SU-DHL-6 (cell line): ENCODE data around the gene STK17A.
A peak's percentile ranks its signal among the peaks of the same experiment; 100 is the strongest.

Experiments
- H2AFZ ChIP-seq: fragments of 200-600 bp; sonication (generic); 2 replicates; pipeline ENCODE4 v1.6.1; 2014; ENCODE audit warnings: low read depth, mild to moderate bottlenecking, moderate library complexity, mixed read lengths, antibody characterized with exemption, low read length; ENCODE audit not compliant: severe bottlenecking
- H3F3A ChIP-seq: fragments of 200-600 bp; shearing (Covaris generic); 2 replicates; pipeline ENCODE4 v1.6.0; 2016; ENCODE audit warnings: antibody characterized with exemption, mild to moderate bottlenecking; ENCODE audit not compliant: insufficient read depth
- H3K27ac ChIP-seq: fragments of 200-600 bp; sonication (generic); 2 replicates; pipeline ENCODE4 v1.5.1; 2016; ENCODE audit warnings: low read depth, mild to moderate bottlenecking, low read length, moderate library complexity, mixed read lengths
- H3K27me3 ChIP-seq: fragments of 200-600 bp; sonication (generic), shearing (Covaris generic); 2 replicates; pipeline ENCODE4 v1.6.0; 2014; ENCODE audit warnings: mild to moderate bottlenecking, low read length
- H3K36me3 ChIP-seq: fragments of 200-600 bp; sonication (generic); 2 replicates; pipeline ENCODE4 v1.6.1; 2014; ENCODE audit warnings: mild to moderate bottlenecking, low read length, mixed read lengths
- H3K4me2 ChIP-seq: fragments of 300-600, 200-600 bp; shearing (Covaris generic), sonication (generic); 2 replicates; pipeline ENCODE4 v1.6.0; 2014; ENCODE audit warnings: low read length, low read depth, mild to moderate bottlenecking; ENCODE audit not compliant: poor library complexity, severe bottlenecking
- H3K4me3 ChIP-seq: fragments of 200-600 bp; sonication (generic); 2 replicates; pipeline ENCODE4 v1.5.1; 2014; ENCODE audit warnings: antibody characterized with exemption, low read length, mild to moderate bottlenecking, mixed read lengths; ENCODE audit not compliant: insufficient read depth, poor library complexity, severe bottlenecking
- H3K79me2 ChIP-seq: fragments of 200-600 bp; sonication (generic); 2 replicates; pipeline ENCODE4 v1.6.1; 2014; ENCODE audit warnings: mild to moderate bottlenecking, low read length, moderate library complexity; ENCODE audit not compliant: insufficient read depth
- H3K9ac ChIP-seq: fragments of 200-600 bp; sonication (generic); 2 replicates; pipeline ENCODE4 v1.7.0; 2014; ENCODE audit warnings: mild to moderate bottlenecking, low read length
- H3K9me2 ChIP-seq: fragments of 200-600 bp; sonication (generic); replicated peaks from 2 replicates; pipeline ENCODE4 v1.6.1; 2014; ENCODE audit warnings: low read length; ENCODE audit not compliant: insufficient read depth
- H3K9me3 ChIP-seq: fragments of 200-600 bp; sonication (generic); 2 replicates; pipeline ENCODE4 v1.6.1; 2014; ENCODE audit warnings: low read length, mixed read lengths; ENCODE audit not compliant: insufficient read depth
- H4K20me1 ChIP-seq: fragments of 200-600 bp; sonication (generic); 2 replicates; pipeline ENCODE4 v1.6.1; 2014; ENCODE audit warnings: low read depth, mild to moderate bottlenecking, antibody characterized with exemption, low read length, moderate library complexity, mixed read lengths
- CTCF ChIP-seq: fragments of 200-600 bp; sonication (generic); IDR thresholded peaks from one replicate; pipeline ENCODE4 v1.5.1; 2017; ENCODE audit warnings: antibody characterized with exemption, mild to moderate bottlenecking, low read length, moderate library complexity; ENCODE audit not compliant: insufficient read depth, poor library complexity, severe bottlenecking
- EZH2phosphoT487 ChIP-seq: fragments of 200-600 bp; sonication (generic), shearing (Covaris generic); conservative IDR thresholded peaks from 2 replicates; pipeline ENCODE4 v1.6.1; 2018; ENCODE audit warnings: mild to moderate bottlenecking, antibody characterized with exemption, low read length, moderate library complexity, mixed read lengths

STK17A gene

GRCh38 chr7:43602256-43602655 is 19.3 kb downstream of the STK17A start:
- no peaks in the 10 kb centered on the region for H3K9me2 ChIP-seq
- no peak overlapping the region for H3K4me3 ChIP-seq
- no peak overlapping the region for H3K27ac ChIP-seq
- peaks cover 58% of the 10 kb centered on the region for H3F3A ChIP-seq
- no peak overlapping the region for H2AFZ ChIP-seq
- H3K36me3 ChIP-seq = peaks cover 89% of the 10 kb centered on the region
- H3K9ac ChIP-seq = no peak overlapping the region
- H3K9me3 ChIP-seq = no peaks in the 10 kb centered on the region
- no peak for TF ChIP-seq EZH2phosphoT487
- no peak for TF ChIP-seq CTCF
- peaks cover 85% of the 10 kb centered on the region for H4K20me1 ChIP-seq
- peaks cover 100% of the 10 kb centered on the region for H3K79me2 ChIP-seq
- no peaks in the 10 kb centered on the region for H3K27me3 ChIP-seq
- H3K4me2 ChIP-seq = no peak overlapping the region

GRCh38 chr7:43604251-43604650 is 21.3 kb downstream of the STK17A start:
- Histone ChIP-seq H3K9me3 (no peaks in the 10 kb centered on the region), H3K79me2 (peaks cover 100% of the 10 kb centered on the region), H3K4me2 (no peak overlapping the region), H3K27ac (peak overlapping the region; percentile 1; the same call in 1 of the 2 replicates), H3F3A (peaks cover 66% of the 10 kb centered on the region), H4K20me1 (peaks cover 90% of the 10 kb centered on the region), H3K9me2 (no peaks in the 10 kb centered on the region), H3K4me3 (no peak overlapping the region), H3K9ac (no peak overlapping the region), H3K27me3 (no peaks in the 10 kb centered on the region), H2AFZ (no peak overlapping the region), H3K36me3 (peaks cover 89% of the 10 kb centered on the region)
- TF ChIP-seq EZH2phosphoT487 (no peak), CTCF (no peak)

GRCh38 chr7:43609097-43609496 is 26.2 kb downstream of the STK17A start:
- no peaks in the 10 kb centered on the region for H3K27me3 ChIP-seq
- H2AFZ ChIP-seq = no peak overlapping the region
- H3K4me2 ChIP-seq = no peak overlapping the region
- peaks cover 78% of the 10 kb centered on the region for H3K36me3 ChIP-seq
- TF ChIP-seq EZH2phosphoT487 (no peak), CTCF (no peak)
- peaks cover 81% of the 10 kb centered on the region for H4K20me1 ChIP-seq
- H3K4me3 ChIP-seq = no peak overlapping the region
- H3K9me2 ChIP-seq = no peaks in the 10 kb centered on the region
- H3K27ac ChIP-seq = no peak overlapping the region
- H3K9me3 ChIP-seq = no peaks in the 10 kb centered on the region
- peaks cover 93% of the 10 kb centered on the region for H3K79me2 ChIP-seq
- no peak overlapping the region for H3K9ac ChIP-seq
- H3F3A ChIP-seq = peaks cover 49% of the 10 kb centered on the region

- H2AFZ ChIP-seq = no peak overlapping the region
- H3K9ac ChIP-seq = no peak overlapping the region
- no peak for TF ChIP-seq CTCF
- no peak for TF ChIP-seq EZH2phosphoT487
- H3K27me3 ChIP-seq = no peaks in the 10 kb centered on the region
- no peak overlapping the region for H3K4me2 ChIP-seq
- H3K79me2 ChIP-seq = peaks cover 92% of the 10 kb centered on the region
- H3K4me3 ChIP-seq = no peak overlapping the region
- peaks cover 83% of the 10 kb centered on the region for H4K20me1 ChIP-seq
- H3K36me3 ChIP-seq = peaks cover 76% of the 10 kb centered on the region
- H3K9me2 ChIP-seq = no peaks in the 10 kb centered on the region
- no peak overlapping the region for H3K27ac ChIP-seq
- H3K9me3 ChIP-seq = no peaks in the 10 kb centered on the region
- peaks cover 47% of the 10 kb centered on the region for H3F3A ChIP-seq
Observed at GRCh38 chr7:43612128-43612527, 29.2 kb downstream of the STK17A start.
